Fibroblast of lung (primary cell): ENCODE data around the gene ZNRF4.

Experiments
- CTCF ChIP-seq, 2 donors: IDR thresholded peaks in 1 of 2; conservative IDR thresholded peaks in 1 of 2; 1 replicate in 1 of 2; 2 replicates in 1 of 2; pipeline ENCODE4 v1.5.1; 2011 to 2012; ENCODE audit warnings: low read length in 2 of 2, control low read depth in 1 of 2, inconsistent platforms in 1 of 2, low read depth in 1 of 2, mild to moderate bottlenecking in 1 of 2
- EZH2 ChIP-seq: IDR thresholded peaks from 2 replicates; pipeline ENCODE4 v1.5.1; 2012; ENCODE audit warnings: low read length, control low read depth, mild to moderate bottlenecking; ENCODE audit errors: missing control alignments

- TF ChIP-seq CTCF (conservative IDR thresholded peaks at IDR 0.05 in 1 of 2, IDR thresholded peaks at IDR 0.05 in 1 of 2; ENCODE audit: low read depth in 1 of 2, low read length in 2 of 2): no peak
- no peak for TF ChIP-seq EZH2
Observed at GRCh38 chr19:5501907-5502306, 46.7 kb downstream of the ZNRF4 start.
